Choroid plexus epithelial cell (primary cell): ENCODE data around the gene CIBAR2.

Source experiments
- DNase-seq: peaks from one replicate; pipeline ENCODE4 v3.0.0-alpha.2; 2010; ENCODE audit warnings: low read depth
- H3K4me3 ChIP-seq: 2 replicates; pipeline ENCODE4 v1.5.1; 2011; ENCODE audit warnings: low read depth, mild to moderate bottlenecking, control low read depth, low read length, moderate library complexity
- TF ChIP-seq, protein P1 (sequence below): conservative IDR thresholded peaks from 2 replicates; pipeline ENCODE4 v1.5.1; 2011; ENCODE audit warnings: low read depth, mild to moderate bottlenecking, control low read depth, inconsistent platforms, low read length, moderate library complexity

CIBAR2 gene

DNA sequence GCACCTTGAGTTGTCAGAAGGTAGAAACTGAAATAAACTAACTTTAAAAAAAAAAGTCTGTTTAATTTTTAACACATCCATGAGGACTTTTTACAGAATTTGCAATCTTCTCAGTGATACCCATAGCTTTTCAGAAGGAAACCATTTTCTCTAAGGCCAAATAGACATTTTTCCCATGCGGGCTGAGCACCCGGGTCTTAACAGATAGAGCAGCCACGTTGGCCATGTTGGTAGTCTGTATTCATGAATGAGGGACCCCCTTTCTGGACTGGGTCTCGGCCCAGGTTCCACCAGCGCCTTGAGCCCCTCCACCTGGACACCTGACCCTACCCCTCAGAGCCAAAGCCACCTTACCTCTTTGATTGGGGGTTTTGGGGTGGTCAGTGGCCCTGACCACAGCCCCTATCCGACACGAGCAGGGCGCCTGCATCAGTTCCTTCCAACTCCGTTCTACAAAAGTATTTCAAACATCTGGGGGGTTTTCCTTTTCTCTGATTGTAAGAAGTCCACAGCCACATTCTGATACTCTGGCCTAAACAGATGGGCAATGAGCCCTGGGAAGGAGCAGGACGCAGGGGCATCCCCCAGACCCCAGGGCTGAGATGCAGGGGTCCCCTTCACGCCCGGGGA lies 18.0 kb downstream of the CIBAR2 start:
- no peak overlapping the region for H3K4me3 ChIP-seq
- no peak for DNase-seq
- TF ChIP-seq, protein P1, sequence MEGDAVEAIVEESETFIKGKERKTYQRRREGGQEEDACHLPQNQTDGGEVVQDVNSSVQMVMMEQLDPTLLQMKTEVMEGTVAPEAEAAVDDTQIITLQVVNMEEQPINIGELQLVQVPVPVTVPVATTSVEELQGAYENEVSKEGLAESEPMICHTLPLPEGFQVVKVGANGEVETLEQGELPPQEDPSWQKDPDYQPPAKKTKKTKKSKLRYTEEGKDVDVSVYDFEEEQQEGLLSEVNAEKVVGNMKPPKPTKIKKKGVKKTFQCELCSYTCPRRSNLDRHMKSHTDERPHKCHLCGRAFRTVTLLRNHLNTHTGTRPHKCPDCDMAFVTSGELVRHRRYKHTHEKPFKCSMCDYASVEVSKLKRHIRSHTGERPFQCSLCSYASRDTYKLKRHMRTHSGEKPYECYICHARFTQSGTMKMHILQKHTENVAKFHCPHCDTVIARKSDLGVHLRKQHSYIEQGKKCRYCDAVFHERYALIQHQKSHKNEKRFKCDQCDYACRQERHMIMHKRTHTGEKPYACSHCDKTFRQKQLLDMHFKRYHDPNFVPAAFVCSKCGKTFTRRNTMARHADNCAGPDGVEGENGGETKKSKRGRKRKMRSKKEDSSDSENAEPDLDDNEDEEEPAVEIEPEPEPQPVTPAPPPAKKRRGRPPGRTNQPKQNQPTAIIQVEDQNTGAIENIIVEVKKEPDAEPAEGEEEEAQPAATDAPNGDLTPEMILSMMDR = no peak

DNA sequence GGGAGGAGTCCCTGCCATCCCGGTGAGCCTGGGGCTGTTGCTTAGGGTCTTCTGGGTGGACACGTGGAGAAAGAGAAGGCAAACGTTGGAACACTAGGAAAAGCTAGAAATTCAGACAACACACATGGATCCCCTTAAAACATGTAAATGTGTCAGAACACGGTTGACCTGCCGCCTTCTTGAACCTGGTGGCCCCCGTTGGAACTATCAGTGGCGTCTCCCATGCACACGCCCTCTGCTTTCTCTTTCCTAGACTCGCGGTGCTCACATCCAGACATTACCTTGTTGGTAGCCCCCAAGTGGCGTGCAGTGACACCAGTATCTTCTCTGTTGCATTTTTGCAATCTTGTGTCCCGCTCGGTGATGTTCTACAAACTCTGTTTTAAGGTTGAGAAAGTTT lies 18.6 kb downstream of the CIBAR2 start:
- H3K4me3 ChIP-seq = no peak overlapping the region
- DNase-seq = no peak
- TF ChIP-seq, protein P1 = no peak

DNA sequence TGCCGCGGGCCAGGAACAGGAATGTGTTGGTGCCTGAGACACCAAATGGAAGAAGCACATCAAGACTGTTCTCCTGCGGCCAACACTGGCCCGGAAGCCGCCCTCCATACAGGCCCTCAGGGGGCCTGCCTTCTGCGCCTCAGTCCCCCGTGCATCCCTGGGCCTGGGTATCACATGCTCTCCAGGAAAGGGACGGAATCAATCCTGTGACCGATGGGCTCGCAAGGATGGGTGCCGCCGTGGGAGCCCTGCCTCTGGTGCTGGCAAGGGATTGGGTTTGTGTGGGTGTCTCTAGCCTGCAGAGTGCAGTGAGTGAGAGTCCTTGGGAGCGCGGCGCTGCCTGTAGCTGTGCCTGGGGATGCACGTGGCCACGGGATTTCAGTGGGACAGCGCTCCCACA lies 19.4 kb downstream of the CIBAR2 start:
- TF ChIP-seq, protein P1 = no peak
- H3K4me3 ChIP-seq = no peak overlapping the region
- no peak for DNase-seq

DNA sequence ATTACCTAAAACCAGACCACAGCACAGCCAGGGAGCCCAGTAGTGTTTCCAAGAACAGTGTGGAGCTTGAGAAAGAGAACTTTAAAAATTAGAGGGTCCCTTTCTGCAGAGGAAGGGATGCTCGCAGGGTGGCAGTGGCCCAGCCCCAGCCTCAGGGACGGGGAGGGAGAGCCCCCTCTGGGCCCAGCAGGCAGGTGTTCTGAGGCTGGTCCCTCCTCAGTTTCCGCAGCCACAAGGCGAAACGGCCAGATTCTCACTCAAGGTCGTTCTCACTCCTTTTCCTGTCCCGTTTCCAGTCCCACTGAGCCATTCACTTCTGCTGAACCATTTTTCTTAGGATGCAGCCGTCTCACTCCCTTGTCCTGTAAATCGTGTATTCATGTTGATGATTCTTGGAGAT lies 20.0 kb downstream of the CIBAR2 start:
- TF ChIP-seq, protein P1 = no peak
- no peak overlapping the region for H3K4me3 ChIP-seq
- DNase-seq = no peak

DNA sequence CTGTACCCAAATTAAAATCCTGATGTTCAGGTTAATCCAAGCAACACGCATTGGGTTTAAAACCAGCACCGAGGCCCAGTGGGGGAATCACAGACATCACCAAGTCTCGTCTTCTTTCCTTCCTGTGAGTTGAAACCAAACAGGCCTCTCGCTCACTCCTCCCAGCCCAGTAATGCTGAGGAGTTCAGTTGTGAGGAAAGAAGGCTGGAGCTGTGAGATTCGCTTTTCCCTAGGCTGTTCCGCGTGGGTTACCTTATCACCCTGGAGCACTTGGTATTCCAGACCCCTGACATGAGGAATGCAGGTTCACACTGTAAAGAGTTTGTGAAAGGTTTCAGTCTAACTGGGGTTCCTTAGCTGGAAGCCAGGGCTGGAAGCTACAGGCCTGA lies 20.8 kb downstream of the CIBAR2 start:
- no peak overlapping the region for H3K4me3 ChIP-seq
- DNase-seq = no peak
- TF ChIP-seq, protein P1 = no peak

DNA sequence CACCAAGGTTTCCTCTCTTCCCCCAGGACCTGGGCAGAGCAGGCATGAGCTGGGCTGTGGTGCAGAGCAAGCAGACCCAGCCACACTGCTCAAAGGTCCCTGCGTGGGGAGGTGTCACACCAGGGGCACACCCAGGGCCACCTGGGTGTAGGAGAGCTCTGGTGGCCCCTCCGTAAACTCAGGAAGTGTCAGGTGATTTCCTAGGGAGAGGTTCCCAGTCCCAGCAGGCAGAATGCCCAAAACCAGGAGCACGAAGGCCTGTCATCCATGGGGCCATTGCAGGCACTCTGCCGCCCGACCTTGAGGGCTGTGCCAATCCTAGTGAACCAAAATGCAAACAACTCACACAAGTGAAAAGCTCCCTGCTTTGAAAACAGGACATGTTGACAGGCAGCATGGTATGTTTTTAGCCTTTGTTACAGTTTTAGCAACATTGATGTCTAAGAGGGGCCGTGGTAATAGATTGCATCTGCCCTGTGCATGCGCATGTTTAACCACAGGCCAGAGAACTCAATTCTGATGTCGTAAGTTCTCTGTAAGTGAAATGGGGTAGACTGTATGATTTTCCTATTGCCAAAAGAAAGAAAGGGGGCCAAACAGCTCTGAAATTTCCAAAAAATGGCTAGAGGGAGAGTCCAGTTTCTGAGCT lies 21.3 kb downstream of the CIBAR2 start:
- H3K4me3 ChIP-seq = no peak overlapping the region

More for the DNA sequence above, 21.3 kb downstream of the CIBAR2 start:
- DNase-seq = no peak
- TF ChIP-seq, protein P1 = no peak
